ENCODE data around the gene KLK15. TPM values are rescaled to one million over a fixed set of nuclear protein-coding genes. Genes with fewer than 3 reads are reported as not detected.

KLK15 gene
- total and polyA plus RNA-seq, 2 of the 13 experiments (the other 11 are each of a cell fraction or from before 2014, with no cell fraction given), result not detected

DNA sequence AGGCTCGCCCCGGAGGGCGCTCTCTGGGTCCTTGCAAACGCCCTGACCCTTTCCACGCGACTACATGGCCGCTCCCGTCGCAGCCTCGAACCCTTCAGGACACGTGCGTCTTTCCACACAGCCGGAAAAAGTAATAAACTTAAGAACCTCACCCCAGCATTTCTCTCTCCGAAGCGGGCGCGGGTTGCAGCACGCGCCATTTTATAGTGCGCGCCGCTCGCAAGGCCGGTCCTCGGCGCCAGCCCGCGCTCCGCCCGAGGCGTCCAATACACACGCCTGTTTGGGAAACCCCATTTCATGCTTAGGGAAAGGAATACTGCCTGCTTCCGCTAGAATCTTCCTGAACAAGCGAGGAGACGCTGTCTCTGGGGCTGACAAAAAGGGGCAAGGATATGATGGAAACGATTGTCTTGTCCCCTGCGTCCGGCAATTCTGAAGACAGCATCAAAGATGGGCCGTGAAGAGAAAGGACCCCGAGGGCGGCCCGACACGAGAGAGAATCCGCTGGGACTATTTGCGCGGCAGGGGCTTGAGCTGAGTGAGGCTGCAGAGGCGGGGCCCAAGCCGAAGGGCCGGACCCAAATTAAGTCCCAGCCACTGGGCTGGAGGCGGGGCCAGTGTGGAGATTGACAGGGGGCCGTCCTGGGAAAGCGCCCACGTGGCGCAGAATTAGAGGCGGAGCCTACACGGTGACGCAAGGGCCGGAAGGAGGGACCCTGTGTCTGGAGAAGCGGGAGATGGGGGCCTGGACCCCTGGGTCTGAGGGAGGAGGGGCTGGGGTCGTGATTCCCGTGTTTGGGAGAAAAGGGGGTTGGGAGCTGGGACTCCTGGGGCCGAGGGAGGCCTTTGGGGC is 28.7 kb downstream of the KLK15 start (continued):
- 0 out of 2 replicates have a peak, but pooled peaks have one; percentile 27 for TF ChIP-seq FIP1L1 (IDR thresholded peaks at IDR 0.05; ENCODE audit: borderline replicate concordance, insufficient read depth, low read depth, low read length)
- TF ChIP-seq ZNF878 (CRISPR knock-in tag; IDR thresholded peaks at IDR 0.05), result 0 out of 2 replicates have a peak, but pooled peaks have one; percentile 86
- no peak for TF ChIP-seq TRAFD1 (CRISPR knock-in tag; IDR thresholded peaks at IDR 0.05; ENCODE audit: borderline replicate concordance)
- no peak for TF ChIP-seq ZNF503 (CRISPR knock-in tag; IDR thresholded peaks at IDR 0.05)
- 0 out of 2 replicates have a peak, but pooled peaks have one; percentile 19 for TF ChIP-seq ZBTB20 (CRISPR knock-in tag; IDR thresholded peaks at IDR 0.05; ENCODE audit: borderline replicate concordance, low read depth)
- TF ChIP-seq ZBTB44 (CRISPR knock-in tag; IDR thresholded peaks at IDR 0.05), result peak; percentile 35; the same call in 1 of the 2 replicates
- TF ChIP-seq CREBL2 (CRISPR knock-in tag; IDR thresholded peaks at IDR 0.05; ENCODE audit: borderline replicate concordance), result no peak
- TF ChIP-seq DDIT3 (CRISPR knock-in tag; IDR thresholded peaks at IDR 0.05), result no peak
- no peak for TF ChIP-seq ONECUT2 (CRISPR knock-in tag; IDR thresholded peaks at IDR 0.05)
- TF ChIP-seq PCBP2 (optimal IDR thresholded peaks at IDR 0.05; ENCODE audit: low read depth, low read length, poor library complexity, severe bottlenecking), result no peak
- no peak for TF ChIP-seq HMG20A (CRISPR knock-in tag; IDR thresholded peaks at IDR 0.05; ENCODE audit: borderline replicate concordance)
- TF ChIP-seq ZNF543 (CRISPR knock-in tag; IDR thresholded peaks at IDR 0.05), result 0 out of 2 replicates have a peak, but pooled peaks have one; percentile 26
- TF ChIP-seq DNMT1 (CRISPR knock-in tag; IDR thresholded peaks at IDR 0.05), result no peak
- TF ChIP-seq KDM5B (CRISPR knock-in tag; IDR thresholded peaks at IDR 0.05; ENCODE audit: borderline replicate concordance), result peak; percentile 40; the same call in 1 of the 2 replicates
- TF ChIP-seq ZNF83 (CRISPR knock-in tag; IDR thresholded peaks at IDR 0.05; ENCODE audit: borderline replicate concordance), result no peak; the same call in 1 of the 2 replicates
- TF ChIP-seq NFRKB (IDR thresholded peaks at IDR 0.05), result peak; percentile 4; the same call in 1 of the 2 replicates
- TF ChIP-seq ZHX1 (CRISPR knock-in tag; IDR thresholded peaks at IDR 0.05; ENCODE audit: low read depth), result no peak
- peak; percentile 80 for TF ChIP-seq TAF1 (CRISPR knock-in tag; IDR thresholded peaks at IDR 0.05)
